HEK293 (cell line): ENCODE data around the gene CPE.

Experiments
- CTCF ChIA-PET: fragments of 350-600 bp; formaldehyde crosslinking; extraction: SDS; loops from one replicate; lab custom pipeline; 2021; ENCODE audit warnings: antibody characterized with exemption; lab: Yijun Ruan, JAX
- POLR2A ChIA-PET: fragments of 300-600 bp; formaldehyde crosslinking; extraction: SDS; loops from one replicate; lab custom pipeline; 2020; ENCODE audit warnings: antibody characterized with exemption, inconsistent platforms; lab: Yijun Ruan, JAX
- H3K27ac ChIP-seq: fragments of 200-500 bp; sonication (Bioruptor generic); 2 replicates; pipeline ENCODE4 v1.5.1; 2014; ENCODE audit warnings: low read depth, low read length, control low read depth, inconsistent platforms; ENCODE audit errors: extremely low read depth
- H3K36me3 ChIP-seq, 2 experiments: fragments of 200-500 bp in 1 of 2; sonication (Bioruptor generic) in 1 of 2; 1 replicate in 1 of 2; 2 replicates in 1 of 2; pipeline ENCODE4 v1.5.1; 2014 to 2017; ENCODE audit warnings: inconsistent platforms in 2 of 2, low read length in 2 of 2; ENCODE audit not compliant: control insufficient read depth in 2 of 2, insufficient read depth in 1 of 2
- H3K4me1 ChIP-seq: fragments of 200-500 bp; sonication (Bioruptor generic); 2 replicates; pipeline ENCODE4 v1.5.1; 2014; ENCODE audit warnings: mild to moderate bottlenecking, low read length, inconsistent platforms; ENCODE audit not compliant: control insufficient read depth, insufficient read depth
- H3K4me3 ChIP-seq: 2 replicates; pipeline ENCODE4 v1.5.1; 2011; ENCODE audit warnings: low read depth, mild to moderate bottlenecking, control low read depth, low read length, moderate library complexity
- H3K9me3 ChIP-seq: fragments of 200-500 bp; sonication (Bioruptor generic); 2 replicates; pipeline ENCODE4 v1.5.1; 2014; ENCODE audit warnings: low read depth, low read length, inconsistent platforms; ENCODE audit not compliant: control insufficient read depth, insufficient read depth
- ATF2 ChIP-seq: fragments of 450-650 bp; formaldehyde crosslinking; IDR thresholded peaks from 2 replicates; pipeline ENCODE4 v1.5.1; 2016; ENCODE audit warnings: missing biosample characterization, missing genetic modification characterization, low read depth
- EGR2 ChIP-seq: fragments of 450-650 bp; formaldehyde crosslinking; IDR thresholded peaks from 2 replicates; pipeline ENCODE4 v1.5.1; 2016; ENCODE audit warnings: low read depth, missing biosample characterization, missing genetic modification characterization
- RBAK ChIP-seq: fragments of 450-650 bp; formaldehyde crosslinking; IDR thresholded peaks from 2 replicates; pipeline ENCODE4 v1.5.1; 2016; ENCODE audit warnings: missing biosample characterization, missing genetic modification characterization
- REPIN1 ChIP-seq: fragments of 450-650 bp; formaldehyde crosslinking; IDR thresholded peaks from 2 replicates; pipeline ENCODE4 v1.5.1; 2017; ENCODE audit warnings: missing biosample characterization, missing genetic modification characterization, low read depth
- SP7 ChIP-seq: fragments of 450-650 bp; formaldehyde crosslinking; IDR thresholded peaks from 2 replicates; pipeline ENCODE4 v1.5.1; 2016; ENCODE audit warnings: missing biosample characterization, missing genetic modification characterization
- YY2 ChIP-seq: fragments of 450-650 bp; formaldehyde crosslinking; IDR thresholded peaks from 2 replicates; pipeline ENCODE4 v1.5.1; 2016; ENCODE audit warnings: missing biosample characterization, missing genetic modification characterization
- ZFP41 ChIP-seq: fragments of 450-650 bp; formaldehyde crosslinking; IDR thresholded peaks from 2 replicates; pipeline ENCODE4 v1.5.1; 2016; ENCODE audit warnings: missing biosample characterization, missing genetic modification characterization, borderline replicate concordance
- ZNF121 ChIP-seq: fragments of 450-650 bp; formaldehyde crosslinking; IDR thresholded peaks from 2 replicates; pipeline ENCODE4 v1.5.1; 2016; ENCODE audit warnings: missing biosample characterization, missing genetic modification characterization
- ZNF132 ChIP-seq: fragments of 450-650 bp; formaldehyde crosslinking; IDR thresholded peaks from 2 replicates; pipeline ENCODE4 v1.5.1; 2017; ENCODE audit warnings: missing biosample characterization, missing genetic modification characterization, borderline replicate concordance
- ZNF239 ChIP-seq: fragments of 450-650 bp; formaldehyde crosslinking; IDR thresholded peaks from 2 replicates; pipeline ENCODE4 v1.5.1; 2016; ENCODE audit warnings: missing biosample characterization, missing genetic modification characterization
- ZNF248 ChIP-seq: fragments of 450-650 bp; formaldehyde crosslinking; IDR thresholded peaks from 2 replicates; pipeline ENCODE4 v1.5.1; 2017; ENCODE audit warnings: missing biosample characterization, missing genetic modification characterization
- ZNF394 ChIP-seq: fragments of 450-650 bp; formaldehyde crosslinking; IDR thresholded peaks from 2 replicates; pipeline ENCODE4 v1.5.1; 2016; ENCODE audit warnings: missing biosample characterization, missing genetic modification characterization, mild to moderate bottlenecking, moderate library complexity, borderline replicate concordance
- ZNF561 ChIP-seq: fragments of 450-650 bp; IDR thresholded peaks from 2 replicates; pipeline ENCODE4 v1.5.1; 2018; ENCODE audit warnings: missing biosample characterization, missing genetic modification characterization, borderline replicate concordance
- ZNF596 ChIP-seq: fragments of 450-650 bp; IDR thresholded peaks from 2 replicates; pipeline ENCODE4 v1.5.0; 2018; ENCODE audit warnings: missing biosample characterization, mild to moderate bottlenecking, missing genetic modification characterization, moderate library complexity
- ZNF610 ChIP-seq: fragments of 450-650 bp; formaldehyde crosslinking; IDR thresholded peaks from 2 replicates; pipeline ENCODE4 v1.5.1; 2016; ENCODE audit warnings: missing biosample characterization, missing genetic modification characterization, borderline replicate concordance
- TF ChIP-seq, protein P1 (sequence below): fragments of 450-650 bp; formaldehyde crosslinking; IDR thresholded peaks from 2 replicates; pipeline ENCODE4 v1.5.1; 2016; ENCODE audit warnings: missing biosample characterization, missing genetic modification characterization
- TF ChIP-seq, protein P2 (sequence below): fragments of 450-650 bp; formaldehyde crosslinking; IDR thresholded peaks from 2 replicates; pipeline ENCODE4 v1.5.1; 2016; ENCODE audit warnings: missing biosample characterization, missing genetic modification characterization, borderline replicate concordance

Gene CPE

GRCh38 chr4:165461159-165461821 lies 82.5 kb downstream of the CPE start:
- CTCF ChIA-PET = interaction anchor here (0.7 to 3.1 kb wide), 8 partner anchors 68 to 348 kb away, joined by 3 to 16 read pairs (median 5); partner anchors contain the start of gene CPE
- H3K4me1 ChIP-seq = no peaks in the 10 kb centered on the region
- TF ChIP-seq ZNF596 (tag by site-specific recombination) (no peak), ZNF248 (tag by site-specific recombination) (no peak), ZNF239 (tag by site-specific recombination) (no peak), ZNF132 (tag by site-specific recombination) (no peak), YY2 (tag by site-specific recombination) (no peak), SP7 (no peak), REPIN1 (tag by site-specific recombination) (no peak), EGR2 (no peak), ZFP41 (tag by site-specific recombination) (no peak), ZNF394 (tag by site-specific recombination) (no peak), RBAK (no peak)
- TF ChIP-seq, protein P1, sequence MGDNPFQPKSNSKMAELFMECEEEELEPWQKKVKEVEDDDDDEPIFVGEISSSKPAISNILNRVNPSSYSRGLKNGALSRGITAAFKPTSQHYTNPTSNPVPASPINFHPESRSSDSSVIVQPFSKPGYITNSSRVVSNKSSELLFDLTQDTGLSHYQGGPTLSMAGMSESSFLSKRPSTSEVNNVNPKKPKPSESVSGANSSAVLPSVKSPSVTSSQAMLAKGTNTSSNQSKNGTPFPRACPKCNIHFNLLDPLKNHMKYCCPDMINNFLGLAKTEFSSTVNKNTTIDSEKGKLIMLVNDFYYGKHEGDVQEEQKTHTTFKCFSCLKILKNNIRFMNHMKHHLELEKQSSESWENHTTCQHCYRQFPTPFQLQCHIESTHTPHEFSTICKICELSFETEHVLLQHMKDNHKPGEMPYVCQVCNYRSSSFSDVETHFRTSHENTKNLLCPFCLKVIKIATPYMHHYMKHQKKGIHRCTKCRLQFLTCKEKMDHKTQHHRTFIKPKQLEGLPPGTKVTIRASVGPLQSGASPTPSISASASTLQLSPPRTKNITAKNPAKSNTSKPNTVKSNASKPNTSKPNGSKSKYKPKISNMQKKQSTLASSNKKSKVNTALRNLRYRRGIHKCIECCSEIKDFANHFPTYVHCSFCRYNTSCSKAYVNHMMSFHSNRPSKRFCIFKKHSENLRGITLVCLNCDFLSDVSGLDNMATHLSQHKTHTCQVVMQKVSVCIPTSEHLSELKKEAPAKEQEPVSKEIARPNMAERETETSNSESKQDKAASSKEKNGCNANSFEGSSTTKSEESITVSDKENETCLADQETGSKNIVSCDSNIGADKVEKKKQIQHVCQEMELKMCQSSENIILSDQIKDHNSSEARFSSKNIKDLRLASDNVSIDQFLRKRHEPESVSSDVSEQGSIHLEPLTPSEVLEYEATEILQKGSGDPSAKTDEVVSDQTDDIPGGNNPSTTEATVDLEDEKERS = no peak
- TF ChIP-seq, all 188 proteins: peak for 0
- no peak overlapping the region for H3K4me3 ChIP-seq
- H3K27ac ChIP-seq = no peak overlapping the region
- no peaks in the 10 kb centered on the region for H3K36me3 ChIP-seq
- POLR2A ChIA-PET = interaction anchor here (1.2 kb wide), 2 partner anchors 83 to 349 kb away, joined by 3 to 4 read pairs; partner anchors contain the start of genes CPE and TMEM192
- no peaks in the 10 kb centered on the region for H3K9me3 ChIP-seq

GRCh38 chr4:165462009-165462408 lies 83.2 kb downstream of the CPE start:
- CTCF ChIA-PET = interaction anchor here (0.7 to 3.1 kb wide), 9 partner anchors 78 to 349 kb away, joined by 3 to 16 read pairs (median 6); partner anchors contain the start of gene CPE

GRCh38 chr4:165464376-165464775 lies 85.6 kb downstream of the CPE start:
- no peaks in the 10 kb centered on the region for H3K4me1 ChIP-seq
- peaks cover 0 to 22% of the 10 kb centered on the region in 2 experiments; a peak in 1 of 3 replicates for H3K36me3 ChIP-seq
- H3K9me3 ChIP-seq = no peaks in the 10 kb centered on the region
- CTCF ChIA-PET = interaction anchor here (0.7 to 3.6 kb wide), 10 partner anchors 11 to 333 kb away, joined by 3 to 23 read pairs (median 4); no protein-coding TSS in a partner anchor
- POLR2A ChIA-PET = no interaction called here
- H3K4me3 ChIP-seq = no peak overlapping the region
- TF ChIP-seq ZNF610 (tag by site-specific recombination) (no peak), RBAK (no peak), ZNF121 (tag by site-specific recombination) (no peak)
- TF ChIP-seq, protein P2, sequence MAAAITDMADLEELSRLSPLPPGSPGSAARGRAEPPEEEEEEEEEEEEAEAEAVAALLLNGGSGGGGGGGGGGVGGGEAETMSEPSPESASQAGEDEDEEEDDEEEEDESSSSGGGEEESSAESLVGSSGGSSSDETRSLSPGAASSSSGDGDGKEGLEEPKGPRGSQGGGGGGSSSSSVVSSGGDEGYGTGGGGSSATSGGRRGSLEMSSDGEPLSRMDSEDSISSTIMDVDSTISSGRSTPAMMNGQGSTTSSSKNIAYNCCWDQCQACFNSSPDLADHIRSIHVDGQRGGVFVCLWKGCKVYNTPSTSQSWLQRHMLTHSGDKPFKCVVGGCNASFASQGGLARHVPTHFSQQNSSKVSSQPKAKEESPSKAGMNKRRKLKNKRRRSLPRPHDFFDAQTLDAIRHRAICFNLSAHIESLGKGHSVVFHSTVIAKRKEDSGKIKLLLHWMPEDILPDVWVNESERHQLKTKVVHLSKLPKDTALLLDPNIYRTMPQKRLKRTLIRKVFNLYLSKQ = no peak
- TF ChIP-seq, all 188 proteins: peak for 0
- no peak overlapping the region for H3K27ac ChIP-seq

More at GRCh38 chr4:165462009-165462408, 83.2 kb downstream of the CPE start:
- no peak overlapping the region for H3K27ac ChIP-seq
- POLR2A ChIA-PET = interaction anchor here (1.2 kb wide), 2 partner anchors 84 to 350 kb away, joined by 3 to 4 read pairs; partner anchors contain the start of genes CPE and TMEM192
- TF ChIP-seq ZNF561 (tag by site-specific recombination) (no peak), ATF2 (no peak), ZNF610 (tag by site-specific recombination) (no peak), ZNF596 (tag by site-specific recombination) (no peak)
- H3K9me3 ChIP-seq = no peaks in the 10 kb centered on the region
- H3K4me3 ChIP-seq = no peak overlapping the region
- peaks cover 0 to 1% of the 10 kb centered on the region in 2 experiments; a peak in 1 of 3 replicates for H3K36me3 ChIP-seq
- H3K4me1 ChIP-seq = no peaks in the 10 kb centered on the region
